Right atrium auricular region (tissue), 2 donors: Measurements from ENCODE around the gene CEACAM21. TPM values are rescaled to one million over a fixed set of nuclear protein-coding genes. Genes with fewer than 3 reads are reported as not detected.

Experiments
- DNase-seq: peaks from one replicate; pipeline ENCODE4 v3.0.0-alpha.2; 2019; ENCODE audit warnings: low spot score
- H3K27ac ChIP-seq, 2 donors: fragments of 200-600 bp; sonication (generic); 1 replicate in 1 of 2; 2 replicates in 1 of 2; pipeline ENCODE4 v1.5.1; 2016 to 2019
- H3K27me3 ChIP-seq, 2 donors: fragments of 200-600 bp; sonication (generic); one replicate each; pipeline versions ENCODE4 v1.5.1 to v1.6.0; 2017 to 2019
- H3K36me3 ChIP-seq: fragments of 200-600 bp; sonication (generic); one replicate; pipeline ENCODE4 v1.5.1; 2016
- H3K4me1 ChIP-seq, 2 donors: fragments of 200-600 bp; sonication (generic); one replicate each; pipeline versions ENCODE4 v1.5.1 to v1.6.0; 2017 to 2019
- H3K4me3 ChIP-seq, 2 donors: fragments of 200-600 bp; sonication (generic); 1 replicate in 1 of 2; 2 replicates in 1 of 2; pipeline ENCODE4 v1.5.1; 2017 to 2019; ENCODE audit warnings: mild to moderate bottlenecking in 1 of 2, moderate library complexity in 1 of 2
- H3K9me3 ChIP-seq, 2 donors: fragments of 200-600 bp; sonication (generic); one replicate each; pipeline ENCODE4 v1.5.1; 2019
- CTCF ChIP-seq, 2 donors: fragments of 200-600 bp; sonication (generic); IDR thresholded peaks; one replicate each; pipeline ENCODE4 v1.5.1; 2019; ENCODE audit warnings: antibody characterized with exemption in 2 of 2
- total RNA-seq, 2 donors: library from RNA; depleted of rRNA; stranded (reverse); fragments of >200 nt; gene quantifications; one replicate each; pipeline ENCODE4 v1.1.0, GENCODE V29; 2016

CEACAM21 gene
- total RNA-seq, 2 donors from 2014 or later = 1.3 TPM; not detected in 1

GRCh38 chr19:41530761-41531301, 45.1 kb upstream of the CEACAM21 start:
- no peaks in the 10 kb centered on the region for H3K36me3 ChIP-seq
- DNase-seq = no peak
- no peaks in the 10 kb centered on the region for H3K27me3 ChIP-seq
- peak overlapping the region in 1 of 2 donors; percentile 7 for H3K4me3 ChIP-seq
- peak overlapping the region; percentile 67 to 75 for H3K27ac ChIP-seq
- peaks cover 0 to 7% of the 10 kb centered on the region in 2 donors for H3K9me3 ChIP-seq
- peaks cover 0 to 21% of the 10 kb centered on the region in 2 donors for H3K4me1 ChIP-seq
- no peak for TF ChIP-seq CTCF (IDR thresholded peaks at IDR 0.05)

- peaks cover 0 to 21% of the 10 kb centered on the region in 2 donors for H3K4me1 ChIP-seq
These were observed 44.3 kb upstream of the CEACAM21 start for GRCh38 chr19:41531438-41532311.

GRCh38 chr19:41532526-41532925, 43.4 kb upstream of the CEACAM21 start:
- no peak for TF ChIP-seq CTCF (IDR thresholded peaks at IDR 0.05)
- Histone ChIP-seq H3K4me3 (no peak overlapping the region), H3K36me3 (no peaks in the 10 kb centered on the region), H3K9me3 (peaks cover 0 to 7% of the 10 kb centered on the region in 2 donors), H3K4me1 (peaks cover 0 to 21% of the 10 kb centered on the region in 2 donors), H3K27me3 (no peaks in the 10 kb centered on the region), H3K27ac (no peak overlapping the region)
- DNase-seq = no peak

More at GRCh38 chr19:41531438-41532311, 44.3 kb upstream of the CEACAM21 start:
- H3K9me3 ChIP-seq = peaks cover 0 to 7% of the 10 kb centered on the region in 2 donors
- TF ChIP-seq CTCF (IDR thresholded peaks at IDR 0.05) = no peak
- H3K36me3 ChIP-seq = no peaks in the 10 kb centered on the region
- no peaks in the 10 kb centered on the region for H3K27me3 ChIP-seq
- peak overlapping the region in 1 of 2 donors; percentile 20 for H3K4me3 ChIP-seq
- H3K27ac ChIP-seq = peak overlapping the region; percentile 67 to 75
- DNase-seq = peak; percentile 89

GRCh38 chr19:41533671-41534215, 42.2 kb upstream of the CEACAM21 start:
- no peak for DNase-seq
- Histone ChIP-seq H3K27me3 (no peaks in the 10 kb centered on the region), H3K36me3 (no peaks in the 10 kb centered on the region), H3K27ac (no peak overlapping the region), H3K4me3 (no peak overlapping the region), H3K4me1 (peaks cover 0 to 21% of the 10 kb centered on the region in 2 donors), H3K9me3 (peaks cover 0 to 10% of the 10 kb centered on the region in 2 donors)
- TF ChIP-seq CTCF (IDR thresholded peaks at IDR 0.05) = no peak

GRCh38 chr19:41535029-41535622, 40.8 kb upstream of the CEACAM21 start:
- no peak for TF ChIP-seq CTCF (IDR thresholded peaks at IDR 0.05)
- no peaks in the 10 kb centered on the region for H3K27me3 ChIP-seq
- DNase-seq = no peak
- H3K27ac ChIP-seq = peak overlapping the region in 1 of 2 donors; percentile 48
- H3K9me3 ChIP-seq = peaks cover 0 to 9% of the 10 kb centered on the region in 2 donors
- H3K4me3 ChIP-seq = no peak overlapping the region
- H3K36me3 ChIP-seq = no peaks in the 10 kb centered on the region
- H3K4me1 ChIP-seq = peaks cover 0 to 21% of the 10 kb centered on the region in 2 donors
